ENCODE results near the gene C6orf58. TPM values are rescaled to one million over a fixed set of nuclear protein-coding genes. Genes with fewer than 3 reads are reported as not detected.
"Not testable (repeated sequence)": the region's sequence is repeated elsewhere in the genome, so short reads cannot be mapped to it uniquely, and the experiment has no call there.

C6orf58 gene
- total and polyA plus RNA-seq, 2 donors (not counting 1 experiment from before 2014, with no cell fraction given) = 0.05 TPM; not detected in 1

DNA sequence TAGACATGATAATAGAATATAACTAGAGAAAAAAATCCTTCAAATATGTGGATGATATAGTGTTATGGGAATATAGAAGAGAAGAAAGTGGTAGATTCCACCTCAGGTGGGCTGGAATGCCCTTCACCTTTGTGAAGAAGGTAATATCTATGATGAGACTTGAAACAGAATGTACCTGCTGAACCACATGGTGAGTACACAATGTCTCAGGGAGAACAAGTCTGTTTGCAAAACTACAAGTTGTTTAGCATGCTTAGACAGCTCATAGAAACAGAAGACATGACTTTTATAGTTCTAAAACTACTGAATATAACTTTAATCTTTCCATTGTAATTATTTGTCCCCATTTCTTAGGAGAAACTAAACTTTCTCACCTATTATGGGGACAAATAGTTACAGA is 12.2 kb downstream of the C6orf58 start:
- H3K4me1 ChIP-seq (ENCODE audit: control insufficient read depth, extremely low read depth, insufficient read depth, low read length) = no peaks in the 10 kb centered on the region
- H3K79me2 ChIP-seq (ENCODE audit: control insufficient read depth, insufficient read depth, low read length) = no peaks in the 10 kb centered on the region
- no peak for TF ChIP-seq EZH2 (IDR thresholded peaks at IDR 0.05; ENCODE audit: low read length, missing control alignments)
- TF ChIP-seq, protein P1, sequence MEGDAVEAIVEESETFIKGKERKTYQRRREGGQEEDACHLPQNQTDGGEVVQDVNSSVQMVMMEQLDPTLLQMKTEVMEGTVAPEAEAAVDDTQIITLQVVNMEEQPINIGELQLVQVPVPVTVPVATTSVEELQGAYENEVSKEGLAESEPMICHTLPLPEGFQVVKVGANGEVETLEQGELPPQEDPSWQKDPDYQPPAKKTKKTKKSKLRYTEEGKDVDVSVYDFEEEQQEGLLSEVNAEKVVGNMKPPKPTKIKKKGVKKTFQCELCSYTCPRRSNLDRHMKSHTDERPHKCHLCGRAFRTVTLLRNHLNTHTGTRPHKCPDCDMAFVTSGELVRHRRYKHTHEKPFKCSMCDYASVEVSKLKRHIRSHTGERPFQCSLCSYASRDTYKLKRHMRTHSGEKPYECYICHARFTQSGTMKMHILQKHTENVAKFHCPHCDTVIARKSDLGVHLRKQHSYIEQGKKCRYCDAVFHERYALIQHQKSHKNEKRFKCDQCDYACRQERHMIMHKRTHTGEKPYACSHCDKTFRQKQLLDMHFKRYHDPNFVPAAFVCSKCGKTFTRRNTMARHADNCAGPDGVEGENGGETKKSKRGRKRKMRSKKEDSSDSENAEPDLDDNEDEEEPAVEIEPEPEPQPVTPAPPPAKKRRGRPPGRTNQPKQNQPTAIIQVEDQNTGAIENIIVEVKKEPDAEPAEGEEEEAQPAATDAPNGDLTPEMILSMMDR (conservative IDR thresholded peaks at IDR 0.05 in 1 of 2, IDR thresholded peaks at IDR 0.05 in 1 of 2; ENCODE audit: low read depth in 1 of 2, low read length in 2 of 2) = no peak
- peaks cover 2% of the 10 kb centered on the region for H3K27me3 ChIP-seq (ENCODE audit: control insufficient read depth, insufficient read depth, low read length)
- H3K27ac ChIP-seq (ENCODE audit: insufficient read depth, low read length) = no peak overlapping the region
- H4K20me1 ChIP-seq (ENCODE audit: control insufficient read depth, extremely low read depth, insufficient read depth, low read length) = no peaks in the 10 kb centered on the region
- no peak overlapping the region for H2AFZ ChIP-seq (ENCODE audit: low read length)
- H3K9me3 ChIP-seq (ENCODE audit: control insufficient read depth, insufficient read depth, low read depth, low read length) = no peaks in the 10 kb centered on the region
- no peak overlapping the region for H3K4me3 ChIP-seq (replicated peaks in 1 of 4; ENCODE audit: control extremely low read depth in 1 of 4, insufficient read depth in 1 of 4, low read depth in 3 of 4, low read length in 4 of 4)
- H3K9ac ChIP-seq (ENCODE audit: insufficient read depth, low read length) = no peak overlapping the region
- no peak overlapping the region for H3K4me2 ChIP-seq (ENCODE audit: extremely low read depth, insufficient read depth, low read length)
- no peaks in the 10 kb centered on the region for H3K36me3 ChIP-seq (ENCODE audit: control insufficient read depth, insufficient read depth, low read length)
- DNase-seq (ENCODE audit: low read depth in 2 of 2) = no peak

DNA sequence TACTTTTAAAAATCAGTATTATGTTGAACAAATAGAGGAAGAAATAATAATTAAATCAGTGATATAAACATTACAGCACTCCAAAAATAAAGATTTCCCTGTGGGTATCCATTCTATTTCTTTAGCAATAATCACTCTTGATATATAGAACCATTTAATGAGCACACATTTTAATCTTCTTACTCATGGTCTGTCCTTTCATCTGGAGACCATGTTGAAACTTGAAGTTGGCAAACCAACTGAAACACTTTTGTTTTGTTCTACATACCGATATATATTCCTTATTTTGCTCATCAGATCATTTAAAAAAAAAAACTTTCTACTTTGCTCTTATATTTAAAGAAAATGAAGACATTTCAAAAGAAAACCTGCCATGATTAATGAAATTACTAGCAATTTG is 13.4 kb downstream of the C6orf58 start:
- Histone ChIP-seq H3K27me3 (ENCODE audit: control insufficient read depth, insufficient read depth, low read length) (peaks cover 2% of the 10 kb centered on the region), H3K4me3 (replicated peaks in 1 of 4; ENCODE audit: control extremely low read depth in 1 of 4, insufficient read depth in 1 of 4, low read depth in 3 of 4, low read length in 4 of 4) (no peak overlapping the region), H3K79me2 (ENCODE audit: control insufficient read depth, insufficient read depth, low read length) (no peaks in the 10 kb centered on the region), H3K9ac (ENCODE audit: insufficient read depth, low read length) (no peak overlapping the region), H4K20me1 (ENCODE audit: control insufficient read depth, extremely low read depth, insufficient read depth, low read length) (no peaks in the 10 kb centered on the region), H3K4me1 (ENCODE audit: control insufficient read depth, extremely low read depth, insufficient read depth, low read length) (no peaks in the 10 kb centered on the region), H2AFZ (ENCODE audit: low read length) (no peak overlapping the region), H3K27ac (ENCODE audit: insufficient read depth, low read length) (no peak overlapping the region), H3K4me2 (ENCODE audit: extremely low read depth, insufficient read depth, low read length) (no peak overlapping the region), H3K9me3 (ENCODE audit: control insufficient read depth, insufficient read depth, low read depth, low read length) (no peaks in the 10 kb centered on the region), H3K36me3 (ENCODE audit: control insufficient read depth, insufficient read depth, low read length) (no peaks in the 10 kb centered on the region)
- no peak for DNase-seq (ENCODE audit: low read depth in 2 of 2)
- TF ChIP-seq, protein P1 (conservative IDR thresholded peaks at IDR 0.05 in 1 of 2, IDR thresholded peaks at IDR 0.05 in 1 of 2; ENCODE audit: low read depth in 1 of 2, low read length in 2 of 2) = no peak
- no peak for TF ChIP-seq EZH2 (IDR thresholded peaks at IDR 0.05; ENCODE audit: low read length, missing control alignments)

- Histone ChIP-seq H3K9me3 (ENCODE audit: control insufficient read depth, insufficient read depth, low read depth, low read length) (no peaks in the 10 kb centered on the region), H3K9ac (ENCODE audit: insufficient read depth, low read length) (no peak overlapping the region), H4K20me1 (ENCODE audit: control insufficient read depth, extremely low read depth, insufficient read depth, low read length) (no peaks in the 10 kb centered on the region), H3K4me1 (ENCODE audit: control insufficient read depth, extremely low read depth, insufficient read depth, low read length) (no peaks in the 10 kb centered on the region), H3K27ac (ENCODE audit: insufficient read depth, low read length) (no peak overlapping the region), H2AFZ (ENCODE audit: low read length) (no peak overlapping the region), H3K4me2 (ENCODE audit: extremely low read depth, insufficient read depth, low read length) (no peak overlapping the region), H3K4me3 (replicated peaks in 1 of 4; ENCODE audit: control extremely low read depth in 1 of 4, insufficient read depth in 1 of 4, low read depth in 3 of 4, low read length in 4 of 4) (no peak overlapping the region), H3K36me3 (ENCODE audit: control insufficient read depth, insufficient read depth, low read length) (no peaks in the 10 kb centered on the region), H3K79me2 (ENCODE audit: control insufficient read depth, insufficient read depth, low read length) (no peaks in the 10 kb centered on the region), H3K27me3 (ENCODE audit: control insufficient read depth, insufficient read depth, low read length) (peaks cover under 1% of the 10 kb centered on the region)
- TF ChIP-seq EZH2 (IDR thresholded peaks at IDR 0.05; ENCODE audit: low read length, missing control alignments) = no peak
- TF ChIP-seq, protein P1 (conservative IDR thresholded peaks at IDR 0.05 in 1 of 2, IDR thresholded peaks at IDR 0.05 in 1 of 2; ENCODE audit: low read depth in 1 of 2, low read length in 2 of 2) = no peak
- DNase-seq (ENCODE audit: low read depth in 2 of 2) = no peak
Measured at GRCh38 chr6:127592964-127593363, 16.0 kb downstream of the C6orf58 start.

DNA sequence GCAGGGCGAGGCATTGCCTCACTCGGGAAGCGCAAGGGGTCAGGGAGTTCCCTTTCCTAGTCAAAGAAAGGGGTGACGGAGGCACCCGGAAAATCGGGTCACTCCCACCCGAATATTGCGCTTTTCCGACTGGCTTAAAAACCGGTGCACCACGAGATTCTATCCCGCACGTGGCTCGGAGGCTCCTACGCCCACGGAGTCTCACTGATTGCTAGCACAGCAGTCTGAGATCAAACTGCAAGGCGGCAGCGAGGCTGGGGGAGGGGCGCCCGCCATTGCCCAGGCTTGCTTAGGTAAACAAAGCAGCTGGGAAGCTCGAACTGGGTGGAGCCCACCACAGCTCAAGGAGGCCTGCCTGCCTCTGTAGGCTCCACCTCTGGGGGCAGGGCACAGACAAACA is 16.5 kb downstream of the C6orf58 start:
- not testable (repeated sequence) for H3K4me1 ChIP-seq (ENCODE audit: control insufficient read depth, extremely low read depth, insufficient read depth, low read length); H4K20me1 ChIP-seq (ENCODE audit: control insufficient read depth, extremely low read depth, insufficient read depth, low read length); H3K9ac ChIP-seq (ENCODE audit: insufficient read depth, low read length); H3K4me3 ChIP-seq (replicated peaks in 1 of 4; ENCODE audit: control extremely low read depth in 1 of 4, insufficient read depth in 1 of 4, low read depth in 3 of 4, low read length in 4 of 4); H2AFZ ChIP-seq (ENCODE audit: low read length); H3K4me2 ChIP-seq (ENCODE audit: extremely low read depth, insufficient read depth, low read length); H3K9me3 ChIP-seq (ENCODE audit: control insufficient read depth, insufficient read depth, low read depth, low read length); H3K27me3 ChIP-seq (ENCODE audit: control insufficient read depth, insufficient read depth, low read length); DNase-seq (ENCODE audit: low read depth in 2 of 2); H3K36me3 ChIP-seq (ENCODE audit: control insufficient read depth, insufficient read depth, low read length); H3K79me2 ChIP-seq (ENCODE audit: control insufficient read depth, insufficient read depth, low read length); H3K27ac ChIP-seq (ENCODE audit: insufficient read depth, low read length)
